Cardiac muscle cell (in vitro differentiated cells and primary cell): ENCODE data around the gene PDX1. TPM values are rescaled to one million over a fixed set of nuclear protein-coding genes. Genes with fewer than 3 reads are reported as not detected.
"Not testable (repeated sequence)": the region's sequence is repeated elsewhere in the genome, so short reads cannot be mapped to it uniquely, and the experiment has no call there.

Experiments used
- DNase-seq, 2 donors: peaks; one replicate each; pipeline versions ENCODE4 v3.0.0 to v3.0.0-alpha.2; 2010 to 2017; ENCODE audit warnings: low read depth in 1 of 2, low spot score in 1 of 2
- H3K27ac ChIP-seq: fragments of 200-600 bp; sonication (generic); 2 replicates; pipeline ENCODE4 v1.5.1; 2016
- H3K27me3 ChIP-seq: fragments of 200-600 bp; sonication (generic); 2 replicates; pipeline ENCODE4 v1.6.0; 2016; ENCODE audit warnings: control low read depth
- H3K36me3 ChIP-seq: fragments of 200-600 bp; sonication (generic); 2 replicates; pipeline ENCODE4 v1.5.1; 2016; ENCODE audit warnings: control low read depth
- H3K4me1 ChIP-seq: fragments of 200-600 bp; sonication (generic); 2 replicates; pipeline ENCODE4 v1.8.1; 2017; ENCODE audit warnings: low read depth, mild to moderate bottlenecking, mixed run types
- H3K4me3 ChIP-seq: fragments of 200-600 bp; sonication (generic); 2 replicates; pipeline ENCODE4 v1.5.1; 2016; ENCODE audit warnings: mild to moderate bottlenecking
- H3K9me3 ChIP-seq: fragments of 200-600 bp; sonication (generic); 2 replicates; pipeline ENCODE4 v1.5.1; 2017; ENCODE audit warnings: low read depth, mild to moderate bottlenecking, control low read depth
- CTCF ChIP-seq: IDR thresholded peaks from 2 replicates; pipeline ENCODE4 v1.5.1; 2012; ENCODE audit warnings: low read depth, mild to moderate bottlenecking, low read length
- polyA plus RNA-seq: library from polyadenylated mRNA; unstranded; fragments of >200 nt; fragmentation: Nextera tagmentation; extraction: Ambion mirVana; gene quantifications from 2 replicates; pipeline ENCODE4 v1.2.1, GENCODE V29; 2016
- total RNA-seq: library from RNA; depleted of rRNA; stranded (reverse); fragments of >200 nt; gene quantifications from 2 replicates; pipeline ENCODE4 v1.2.3, GENCODE V29; 2016

Gene PDX1
- total and polyA plus RNA-seq, 2 experiments from 2014 or later, result not detected

GRCh38 chr13:27962128-27962841 lies 42.5 kb downstream of the PDX1 start:
- no peaks in the 10 kb centered on the region for H3K36me3 ChIP-seq
- H3K4me1 ChIP-seq, result peaks cover 2% of the 10 kb centered on the region
- TF ChIP-seq CTCF, result no peak
- H3K4me3 ChIP-seq, result no peak overlapping the region
- no peaks in the 10 kb centered on the region for H3K9me3 ChIP-seq
- H3K27me3 ChIP-seq, result peaks cover 100% of the 10 kb centered on the region
- no peak overlapping the region for H3K27ac ChIP-seq
- no peak for DNase-seq

- peaks cover 100% of the 10 kb centered on the region for H3K27me3 ChIP-seq
- no peak for DNase-seq
- H3K36me3 ChIP-seq, result no peaks in the 10 kb centered on the region
- H3K4me3 ChIP-seq, result no peak overlapping the region
- no peak for TF ChIP-seq CTCF
- peaks cover 2% of the 10 kb centered on the region for H3K4me1 ChIP-seq
- H3K27ac ChIP-seq, result no peak overlapping the region
- H3K9me3 ChIP-seq, result no peaks in the 10 kb centered on the region
Measured at GRCh38 chr13:27962982-27963381, 43.2 kb downstream of the PDX1 start.

GRCh38 chr13:27963491-27963890 lies 43.7 kb downstream of the PDX1 start:
- no peak for DNase-seq
- H3K4me1 ChIP-seq, result peaks cover 2% of the 10 kb centered on the region

GRCh38 chr13:27964206-27964605 lies 44.4 kb downstream of the PDX1 start:
- H3K9me3 ChIP-seq, H3K4me3 ChIP-seq, H3K27ac ChIP-seq, DNase-seq, H3K36me3 ChIP-seq, H3K4me1 ChIP-seq: not testable (repeated sequence)
- peaks cover 100% of the 10 kb centered on the region for H3K27me3 ChIP-seq

More at GRCh38 chr13:27963491-27963890, 43.7 kb downstream of the PDX1 start:
- Histone ChIP-seq H3K9me3 (no peaks in the 10 kb centered on the region), H3K27me3 (peaks cover 100% of the 10 kb centered on the region), H3K27ac (no peak overlapping the region), H3K36me3 (no peaks in the 10 kb centered on the region), H3K4me3 (no peak overlapping the region)
- TF ChIP-seq CTCF, result no peak

- H3K9me3 ChIP-seq, result no peaks in the 10 kb centered on the region
- peaks cover 2% of the 10 kb centered on the region for H3K4me1 ChIP-seq
- TF ChIP-seq CTCF, result no peak
- no peak overlapping the region for H3K4me3 ChIP-seq
- H3K27ac ChIP-seq, result no peak overlapping the region
- no peaks in the 10 kb centered on the region for H3K36me3 ChIP-seq
- DNase-seq, result no peak
- H3K27me3 ChIP-seq, result peaks cover 100% of the 10 kb centered on the region
Measured at GRCh38 chr13:27964741-27965323, 45.0 kb downstream of the PDX1 start.

GRCh38 chr13:27965343-27965739 lies 45.5 kb downstream of the PDX1 start:
- H3K4me1 ChIP-seq, result no peaks in the 10 kb centered on the region
- H3K9me3 ChIP-seq, result no peaks in the 10 kb centered on the region
- no peak for TF ChIP-seq CTCF
- H3K27me3 ChIP-seq, result peaks cover 100% of the 10 kb centered on the region
- no peaks in the 10 kb centered on the region for H3K36me3 ChIP-seq
- H3K27ac ChIP-seq, result no peak overlapping the region
- H3K4me3 ChIP-seq, result no peak overlapping the region
- no peak for DNase-seq
